HepG2 (cell line): ENCODE measurements around the gene ETFRF1. TPM values are rescaled to one million over a fixed set of nuclear protein-coding genes. Genes with fewer than 3 reads are reported as not detected.

ENCODE experiments used
- ATAC-seq: fragments of 200-7000 bp; cut with Tn5 transposase; 3 replicates; pipeline ENCODE4 v1.9.1; 2020; ENCODE audit warnings: mild to moderate bottlenecking, moderate library complexity
- Bru-seq: library from RNA; stranded (reverse); fragments of 400-500 nt; gene quantifications from one replicate; lab custom pipeline; 2021; lab: Mats Ljungman, UMichigan
- BruChase-seq, 2 experiments: library from RNA; stranded (reverse); fragments of 400-500 nt; gene quantifications; one replicate each; lab custom pipeline; 2021; lab: Mats Ljungman, UMichigan
- BruUV-seq: library from RNA; stranded (reverse); fragments of 400-500 nt; replicated peaks from 2 replicates; lab custom pipeline; 2021; lab: Mats Ljungman, UMichigan
- CTCF ChIA-PET: fragments of 300-600 bp; formaldehyde crosslinking; extraction: SDS; loops from one replicate; lab custom pipeline; 2021; ENCODE audit warnings: low total read pairs, inconsistent platforms, low intra/inter-chr PET ratio; lab: Yijun Ruan, JAX
- POLR2A ChIA-PET: fragments of 350-600 bp; sonication (Branson Sonifier 250); formaldehyde crosslinking; loops from one replicate; lab custom pipeline; 2020; ENCODE audit warnings: antibody characterized with exemption, inconsistent platforms; lab: Yijun Ruan, JAX
- DNase-seq: peaks from one replicate; pipeline ENCODE4 v3.0.0-alpha.2; 2015; ENCODE audit warnings: low spot score
- FAIRE-seq: peaks from 3 replicates; lab custom pipeline; 2011; peaks lifted over from hg19 to GRCh38; lab: Jason Lieb, UNC
- H2AFZ ChIP-seq: one replicate; pipeline ENCODE4 v1.6.1; 2011; ENCODE audit warnings: low read length, inconsistent platforms
- H3K27ac ChIP-seq: fragments of 300-600 bp; 3 replicates; pipeline ENCODE4 v1.8.0; 2011; ENCODE audit warnings: mixed run types, mild to moderate bottlenecking, mixed read lengths, low read length, inconsistent platforms; ENCODE audit not compliant: insufficient read depth; ENCODE audit errors: extremely low read length
- H3K27me3 ChIP-seq, 2 experiments: fragments of 200-600 bp in 1 of 2; 2 replicates in 1 of 2; 3 replicates in 1 of 2; pipeline versions ENCODE4 v1.6.0 to v1.8.0; 2011; ENCODE audit warnings: low read length in 2 of 2, mild to moderate bottlenecking in 2 of 2, moderate library complexity in 2 of 2, inconsistent platforms in 1 of 2; ENCODE audit not compliant: insufficient read depth in 2 of 2, control insufficient read depth in 1 of 2
- H3K36me3 ChIP-seq, 2 experiments: fragments of 200-600 bp in 1 of 2; replicated peaks in 1 of 2; 2 replicates in 1 of 2; 3 replicates in 1 of 2; pipeline versions ENCODE4 v1.5.1 to v1.8.0; 2011; ENCODE audit warnings: low read length in 2 of 2, inconsistent platforms in 1 of 2; ENCODE audit not compliant: insufficient read depth in 2 of 2, control insufficient read depth in 1 of 2
- H3K4me1 ChIP-seq: 2 replicates; pipeline ENCODE4 v1.5.1; 2012; ENCODE audit warnings: low read length, inconsistent platforms; ENCODE audit not compliant: insufficient read depth
- H3K4me2 ChIP-seq: 2 replicates; pipeline ENCODE4 v1.6.0; 2011; ENCODE audit warnings: low read depth, low read length, inconsistent platforms
- H3K4me3 ChIP-seq, 3 experiments: fragments of 200-600 bp in 1 of 3; sonication (generic), shearing (Covaris generic) in 1 of 3; replicated peaks in 1 of 3; 2 replicates each; pipeline ENCODE4 v1.5.1; 2011 to 2016; ENCODE audit warnings: low read length in 3 of 3, inconsistent platforms in 2 of 3, low read depth in 2 of 3, mild to moderate bottlenecking in 2 of 3, control low read depth in 1 of 3, mixed read lengths in 1 of 3; ENCODE audit not compliant: insufficient read depth in 1 of 3
- H3K79me2 ChIP-seq: one replicate; pipeline ENCODE4 v1.6.1; 2011; ENCODE audit warnings: low read length, inconsistent platforms; ENCODE audit not compliant: insufficient read depth
- H3K9ac ChIP-seq: 2 replicates; pipeline ENCODE4 v1.6.0; 2011; ENCODE audit warnings: mild to moderate bottlenecking, low read depth, low read length, inconsistent platforms; ENCODE audit not compliant: insufficient read depth
- H3K9me3 ChIP-seq: 2 replicates; pipeline ENCODE4 v1.5.1; 2012; ENCODE audit warnings: mild to moderate bottlenecking, low read length
- H4K20me1 ChIP-seq: 2 replicates; pipeline ENCODE4 v1.6.0; 2011; ENCODE audit warnings: inconsistent platforms, mild to moderate bottlenecking, low read length, moderate library complexity; ENCODE audit not compliant: insufficient read depth
- BRCA1 ChIP-seq: sonication (generic); formaldehyde crosslinking; IDR thresholded peaks from 2 replicates; pipeline ENCODE4 v1.4.0; 2020; ENCODE audit warnings: missing genetic modification reagents
- GABPA ChIP-seq, 2 experiments: IDR thresholded peaks; 2 replicates each; pipeline ENCODE4 v1.6.1; 2011 to 2016; ENCODE audit warnings: low read depth in 2 of 2, low read length in 1 of 2, missing biosample characterization in 1 of 2, missing genetic modification characterization in 1 of 2
- MTF1 ChIP-seq: sonication (generic); formaldehyde crosslinking; IDR thresholded peaks from 2 replicates; pipeline ENCODE4 v1.5.0; 2020; ENCODE audit warnings: missing genetic modification reagents
- MYNN ChIP-seq: sonication (generic); formaldehyde crosslinking; IDR thresholded peaks from 2 replicates; pipeline ENCODE4 v1.4.0; 2020; ENCODE audit warnings: mild to moderate bottlenecking, low read depth, missing genetic modification reagents
- ZNF232 ChIP-seq: sonication (generic); formaldehyde crosslinking; IDR thresholded peaks from 2 replicates; pipeline ENCODE4 v1.4.0; 2020; ENCODE audit warnings: missing genetic modification reagents, borderline replicate concordance
- WGBS: methylation state at CpG from one replicate; pipeline ENCODE4 v1.1.6; 2017; ENCODE audit warnings: low lambda C conversion rate; 5-methylcytosine and 5-hydroxymethylcytosine counted together
- in situ Hi-C: cut with HindIII; loops from 2 replicates; pipeline ENCODE4 v1.10.0; 2017; ENCODE audit warnings: low pct_unique_long_range_greater_than_20kb; ENCODE audit not compliant: extremely low pct_ligation_motif_present
- intact Hi-C: fragments of 100-400 bp; cut with micrococcal nuclease; formaldehyde crosslinking; loops from one replicate; pipeline ENCODE4 v1.10.0; 2022; ENCODE audit not compliant: unreplicated experiment
- long read RNA-seq, 2 experiments: library from RNA in 1 of 2; library from polyadenylated mRNA in 1 of 2; stranded (forward) in 1 of 2; unstranded in 1 of 2; transcript quantifications; one replicate each; pipeline ENCODE4 v2.0.0, GENCODE V29; 2019 to 2022
- polyA minus RNA-seq, 3 experiments: library from RNA; depleted of rRNA, polyadenylated mRNA; stranded (reverse); fragments of >200 nt; gene quantifications; 2 replicates each; pipeline ENCODE4 v1.2.3, GENCODE V29; 2011; ENCODE audit warnings: low replicate concordance in 1 of 3
- polyA plus RNA-seq, 8 experiments: library from polyadenylated mRNA; depleted of rRNA in 3 of 8; stranded (reverse) in 7 of 8; unstranded in 1 of 8; fragments of >200 nt; fragmentation: Illumina TruSeq in 4 of 8; extraction: Trizol in 4 of 8; gene quantifications; 2 replicates each; pipeline versions ENCODE4 v1.2.1 to v1.2.3, GENCODE V29; 2011 to 2016; ENCODE audit warnings: low read depth in 4 of 8, missing spikeins in 1 of 8, mixed read lengths in 1 of 8; ENCODE audit not compliant: insufficient read depth in 1 of 8
- total RNA-seq, 5 experiments: library from RNA; depleted of rRNA; stranded (reverse); fragments of >200 nt; fragmentation: Illumina TruSeq; extraction: Trizol; gene quantifications; 2 replicates each; pipeline ENCODE4 v1.2.3, GENCODE V29; 2016; ENCODE audit warnings: low read depth in 1 of 5
- TF ChIP-seq, protein P1 (sequence below): sonication (generic); formaldehyde crosslinking; IDR thresholded peaks from 2 replicates; pipeline ENCODE4 v1.8.1; 2023; ENCODE audit warnings: mild to moderate bottlenecking, missing genetic modification reagents
- TF ChIP-seq, protein P2 (sequence below): sonication (generic); formaldehyde crosslinking; IDR thresholded peaks from 2 replicates; pipeline ENCODE4 v1.8.1; 2023; ENCODE audit warnings: mild to moderate bottlenecking, missing genetic modification reagents, borderline replicate concordance
- TF ChIP-seq, protein P3 (sequence below): IDR thresholded peaks from 2 replicates; pipeline ENCODE4 v1.6.1; 2016; ENCODE audit warnings: mild to moderate bottlenecking, missing biosample characterization, missing genetic modification reagents
- TF ChIP-seq, protein P4 (sequence below): sonication (generic); formaldehyde crosslinking; IDR thresholded peaks from 2 replicates; pipeline ENCODE4 v1.4.0; 2020; ENCODE audit warnings: missing genetic modification reagents, borderline replicate concordance

Gene ETFRF1
- 7.0 and 9.3 TPM in 2 replicates for total RNA-seq (2016; rRNA removed; fragmentation: Illumina TruSeq; extraction: Trizol)
- 4.4 and 5.9 TPM in 2 replicates for total RNA-seq (2016; cell fraction: cytosol; rRNA removed; fragmentation: Illumina TruSeq; extraction: Trizol; ENCODE audit: low read depth)
- 6.8 and 10.2 TPM in 2 replicates for total RNA-seq (2016; cell fraction: insoluble cytoplasmic fraction; rRNA removed; fragmentation: Illumina TruSeq; extraction: Trizol)
- 8.4 and 9.4 TPM in 2 replicates for total RNA-seq (2016; cell fraction: membrane; rRNA removed; fragmentation: Illumina TruSeq; extraction: Trizol)
- 10.6 and 12.6 TPM in 2 replicates for total RNA-seq (2016; cell fraction: nucleus; rRNA removed; fragmentation: Illumina TruSeq; extraction: Trizol)
- polyA plus RNA-seq (2011; rRNA removed) = 6.4 and 6.8 TPM in 2 replicates
- polyA plus RNA-seq (2011; cell fraction: cytosol; rRNA removed) = 6.7 and 10.2 TPM in 2 replicates
- polyA plus RNA-seq (2011; cell fraction: nucleus; rRNA removed) = 3.4 and 4.7 TPM in 2 replicates
- polyA plus RNA-seq (2012) = 7.9 and 8.0 TPM in 2 replicates
- polyA plus RNA-seq (2016; cell fraction: cytosol; fragmentation: Illumina TruSeq; extraction: Trizol; ENCODE audit: low read depth) = 8.3 and 9.5 TPM in 2 replicates
- 11.1 and 14.8 TPM in 2 replicates for polyA plus RNA-seq (2016; cell fraction: insoluble cytoplasmic fraction; fragmentation: Illumina TruSeq; extraction: Trizol; ENCODE audit: low read depth)
- 10.1 and 11.6 TPM in 2 replicates for polyA plus RNA-seq (2016; cell fraction: membrane; fragmentation: Illumina TruSeq; extraction: Trizol; ENCODE audit: low read depth)
- 10.5 and 12.8 TPM in 2 replicates for polyA plus RNA-seq (2016; cell fraction: nucleus; fragmentation: Illumina TruSeq; extraction: Trizol; ENCODE audit: insufficient read depth, low read depth)
- polyA minus RNA-seq (2011; rRNA and poly(A)+ RNA removed; ENCODE audit: low replicate concordance) = 0.80 and 2.7 TPM in 2 replicates
- polyA minus RNA-seq (2011; cell fraction: cytosol; rRNA and poly(A)+ RNA removed) = 2.5 and 2.9 TPM in 2 replicates
- 17.3 and 24.6 TPM in 2 replicates for polyA minus RNA-seq (2011; cell fraction: nucleus; rRNA and poly(A)+ RNA removed)
- Bru-seq, nascent RNA = percentile 60 among the genes with signal in this experiment
- percentile 57 among the genes with signal in this experiment for BruChase-seq, experiment 1, labeled RNA remaining after a 6-hour chase
- BruChase-seq, experiment 2, labeled RNA remaining after a 2-hour chase = percentile 47 among the genes with signal in this experiment
- long read RNA-seq, experiment 1, transcript ETFRF1-201 (3 exons, 1,134 nt) = major isoform, 16 of 18 reads
- long read RNA-seq, experiment 1, partial matches to known transcripts = 0 of 18 reads
- long read RNA-seq, experiment 1, other reads (novel, unspliced or antisense) = 0 of 18 reads
- long read RNA-seq, experiment 2, transcript ETFRF1-201 (3 exons, 1,134 nt) = major isoform, 5 of 8 reads
- long read RNA-seq, experiment 2, partial matches to known transcripts = 0 of 8 reads
- long read RNA-seq, experiment 2, other reads (novel, unspliced or antisense) = 3 of 8 reads

GRCh38 chr12:25195056-25195971, at the start of gene ETFRF1, which contains the start of gene DNAI7:
TSS of gene ETFRF1 (plus strand) at chr12:25195237. CDS start at chr12:25203957, 8,720 bp downstream.
TSS of gene DNAI7 (minus strand) at chr12:25195160. CDS start at chr12:25195078, 82 bp downstream.
- under 1% methylated on average over 23 of the region's 54 CpGs for WGBS
- H3K4me1 ChIP-seq = peaks cover 20% of the 10 kb centered on the region
- ATAC-seq = peak; percentile 97
- H3K27me3 ChIP-seq = no peaks in the 10 kb centered on the region
- H3K79me2 ChIP-seq = no peaks in the 10 kb centered on the region
- no peaks in the 10 kb centered on the region for H3K9me3 ChIP-seq
- peak within 1 kb of the TSS; percentile 79 to 90 (median 81) for H3K4me3 ChIP-seq
- FAIRE-seq = peak; percentile 51
- peak within 1 kb of the TSS; percentile 99 for H3K4me2 ChIP-seq
- H3K36me3 ChIP-seq = no peaks in the 10 kb centered on the region
- CTCF ChIA-PET = no interaction called here
- in situ Hi-C loops = no loop called here
- intact Hi-C loops = loop anchor here (1.0 to 5.0 kb wide), 2 partner anchors 55 to 1202 kb away; partner anchors contain the start of gene KRAS
- H3K27ac ChIP-seq = peak within 1 kb of the TSS; percentile 92
- H4K20me1 ChIP-seq = no peaks in the 10 kb centered on the region
- H3K9ac ChIP-seq = peak within 1 kb of the TSS; percentile 93
- POLR2A ChIA-PET = interaction anchor here (0.5 to 1.0 kb wide), 6 partner anchors 11 to 243 kb away, joined by 3 to 7 read pairs (median 4); partner anchors contain the start of gene KRAS
- TSS peak; percentile 88 for BruUV-seq
- H2AFZ ChIP-seq = peak within 1 kb of the TSS; percentile 57
- DNase-seq = peak; percentile 91
- TF ChIP-seq MYNN (CRISPR knock-in tag) = peak; percentile 86; the same call in 1 of the 2 replicates
- TF ChIP-seq, protein P1, sequence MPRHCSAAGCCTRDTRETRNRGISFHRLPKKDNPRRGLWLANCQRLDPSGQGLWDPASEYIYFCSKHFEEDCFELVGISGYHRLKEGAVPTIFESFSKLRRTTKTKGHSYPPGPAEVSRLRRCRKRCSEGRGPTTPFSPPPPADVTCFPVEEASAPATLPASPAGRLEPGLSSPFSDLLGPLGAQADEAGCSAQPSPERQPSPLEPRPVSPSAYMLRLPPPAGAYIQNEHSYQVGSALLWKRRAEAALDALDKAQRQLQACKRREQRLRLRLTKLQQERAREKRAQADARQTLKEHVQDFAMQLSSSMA = no peak
- TF ChIP-seq BRCA1 = no peak
- TF ChIP-seq, protein P2, sequence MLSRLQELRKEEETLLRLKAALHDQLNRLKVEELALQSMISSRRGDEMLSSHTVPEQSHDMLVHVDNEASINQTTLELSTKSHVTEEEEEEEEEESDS (CRISPR knock-in tag) = no peak
- no peak for TF ChIP-seq ZNF232 (CRISPR knock-in tag)
- TF ChIP-seq, protein P3, sequence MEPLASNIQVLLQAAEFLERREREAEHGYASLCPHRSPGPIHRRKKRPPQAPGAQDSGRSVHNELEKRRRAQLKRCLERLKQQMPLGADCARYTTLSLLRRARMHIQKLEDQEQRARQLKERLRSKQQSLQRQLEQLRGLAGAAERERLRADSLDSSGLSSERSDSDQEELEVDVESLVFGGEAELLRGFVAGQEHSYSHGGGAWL (CRISPR knock-in tag) = peak; percentile 68; the same call in 1 of the 2 replicates
- TF ChIP-seq GABPA (IDR thresholded peaks at IDR 0.05; ENCODE audit: low read depth, low read length) = peak; percentile 48; the same call in 1 of the 2 replicates
- TF ChIP-seq GABPA (CRISPR knock-in tag; IDR thresholded peaks at IDR 0.05; ENCODE audit: low read depth) = peak; percentile 86
- TF ChIP-seq MTF1 = no peak
- TF ChIP-seq, protein P4, sequence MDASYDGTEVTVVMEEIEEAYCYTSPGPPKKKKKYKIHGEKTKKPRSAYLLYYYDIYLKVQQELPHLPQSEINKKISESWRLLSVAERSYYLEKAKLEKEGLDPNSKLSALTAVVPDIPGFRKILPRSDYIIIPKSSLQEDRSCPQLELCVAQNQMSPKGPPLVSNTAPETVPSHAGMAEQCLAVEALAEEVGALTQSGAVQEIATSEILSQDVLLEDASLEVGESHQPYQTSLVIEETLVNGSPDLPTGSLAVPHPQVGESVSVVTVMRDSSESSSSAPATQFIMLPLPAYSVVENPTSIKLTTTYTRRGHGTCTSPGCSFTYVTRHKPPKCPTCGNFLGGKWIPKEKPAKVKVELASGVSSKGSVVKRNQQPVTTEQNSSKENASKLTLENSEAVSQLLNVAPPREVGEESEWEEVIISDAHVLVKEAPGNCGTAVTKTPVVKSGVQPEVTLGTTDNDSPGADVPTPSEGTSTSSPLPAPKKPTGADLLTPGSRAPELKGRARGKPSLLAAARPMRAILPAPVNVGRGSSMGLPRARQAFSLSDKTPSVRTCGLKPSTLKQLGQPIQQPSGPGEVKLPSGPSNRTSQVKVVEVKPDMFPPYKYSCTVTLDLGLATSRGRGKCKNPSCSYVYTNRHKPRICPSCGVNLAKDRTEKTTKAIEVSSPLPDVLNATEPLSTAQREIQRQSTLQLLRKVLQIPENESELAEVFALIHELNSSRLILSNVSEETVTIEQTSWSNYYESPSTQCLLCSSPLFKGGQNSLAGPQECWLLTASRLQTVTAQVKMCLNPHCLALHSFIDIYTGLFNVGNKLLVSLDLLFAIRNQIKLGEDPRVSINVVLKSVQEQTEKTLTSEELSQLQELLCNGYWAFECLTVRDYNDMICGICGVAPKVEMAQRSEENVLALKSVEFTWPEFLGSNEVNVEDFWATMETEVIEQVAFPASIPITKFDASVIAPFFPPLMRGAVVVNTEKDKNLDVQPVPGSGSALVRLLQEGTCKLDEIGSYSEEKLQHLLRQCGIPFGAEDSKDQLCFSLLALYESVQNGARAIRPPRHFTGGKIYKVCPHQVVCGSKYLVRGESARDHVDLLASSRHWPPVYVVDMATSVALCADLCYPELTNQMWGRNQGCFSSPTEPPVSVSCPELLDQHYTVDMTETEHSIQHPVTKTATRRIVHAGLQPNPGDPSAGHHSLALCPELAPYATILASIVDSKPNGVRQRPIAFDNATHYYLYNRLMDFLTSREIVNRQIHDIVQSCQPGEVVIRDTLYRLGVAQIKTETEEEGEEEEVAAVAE (CRISPR knock-in tag) = no peak
